ENCODE results near the gene UIMC1. TPM values are rescaled to one million over a fixed set of nuclear protein-coding genes. Genes with fewer than 3 reads are reported as not detected.

Gene UIMC1
- total and polyA plus RNA-seq, 2 of the 4 experiments (the other 2 are of a cell fraction): 19.5 to 27.6 TPM

GRCh38 chr5:176906126-176906525 is 100.5 kb downstream of the UIMC1 start:
- CTCF ChIA-PET: no interaction called here
- no peak for DNase-seq
- H2AK5ac ChIP-seq (ENCODE audit: low read depth, low read length): no peak overlapping the region

More at GRCh38 chr5:176906126-176906525, 100.5 kb downstream of the UIMC1 start:
- Histone ChIP-seq H3K4ac (ENCODE audit: low read depth, low read length) (no peak overlapping the region), H2BK5ac (ENCODE audit: low read depth, low read length, poor library complexity, severe bottlenecking) (no peak overlapping the region), H3K9me3 (ENCODE audit: control insufficient read depth, insufficient read depth, low read length) (no peaks in the 10 kb centered on the region), H4K91ac (ENCODE audit: insufficient read depth, low read depth, low read length) (no peak overlapping the region), H3K14ac (replicated peaks; ENCODE audit: low read depth, low read length) (no peak overlapping the region), H4K20me1 (ENCODE audit: insufficient read depth, low read length) (no peaks in the 10 kb centered on the region), H3K18ac (ENCODE audit: low read depth, low read length) (no peak overlapping the region), H3K36me3 (ENCODE audit: control insufficient read depth, insufficient read depth, low read length) (peaks cover 35% of the 10 kb centered on the region), H2AK9ac (replicated peaks; ENCODE audit: low read depth, low read length, poor library complexity) (no peak overlapping the region), H3K79me1 (ENCODE audit: low read depth in 1 of 2, low read length in 2 of 2) (peaks cover 0 to 4% of the 10 kb centered on the region in 2 experiments; a peak in 1 of 4 replicates), H3K4me2 (ENCODE audit: low read depth, low read length) (no peak overlapping the region), H2BK15ac (ENCODE audit: low read depth, low read length) (no peak overlapping the region), H3K9ac (ENCODE audit: low read depth, low read length) (no peak overlapping the region), H4K8ac (ENCODE audit: low read depth in 2 of 2, low read length in 2 of 2) (no peak overlapping the region), H3K27ac (ENCODE audit: insufficient read depth, low read length) (no peak overlapping the region), H4K5ac (ENCODE audit: low read depth, low read length) (no peak overlapping the region), H3K56ac (ENCODE audit: extremely low read depth, insufficient read depth, low read length) (no peak overlapping the region), H2BK120ac (ENCODE audit: low read depth, low read length) (no peak overlapping the region), H2BK20ac (ENCODE audit: low read depth, low read length) (no peak overlapping the region), H2AFZ (replicated peaks; ENCODE audit: low read length, poor library complexity) (no peak overlapping the region), H3K9me1 (ENCODE audit: insufficient read depth, low read length) (peaks cover 5% of the 10 kb centered on the region; the same call in 1 of the 2 replicates), H3K4me1 (ENCODE audit: control insufficient read depth, insufficient read depth, low read length) (no peaks in the 10 kb centered on the region), H3K27me3 (ENCODE audit: control insufficient read depth, insufficient read depth, low read length) (no peaks in the 10 kb centered on the region), H3K23ac (ENCODE audit: low read depth, low read length) (no peak overlapping the region), H3K4me3 (ENCODE audit: insufficient read depth, low read depth, low read length) (no peak overlapping the region)
- TF ChIP-seq MAFK (IDR thresholded peaks at IDR 0.05; ENCODE audit: low read depth, low read length) (no peak), MXI1 (IDR thresholded peaks at IDR 0.05; ENCODE audit: borderline replicate concordance, low read depth, low read length) (no peak), CHD1 (IDR thresholded peaks at IDR 0.05; ENCODE audit: low read depth, low read length) (no peak)
- WGBS, 2 experiments (ENCODE audit: extremely low coverage in 2 of 2, insufficient read length in 1 of 2): no CpG with 5 or more reads among the region's 1 CpG
- intact Hi-C loops (cut with micrococcal nuclease): no loop called here
- ATAC-seq (ENCODE audit: low read depth): no peak
- dilution Hi-C loops (cut with HindIII; ENCODE audit: low sequenced_read_pairs, unreplicated experiment): no loop called here
- BruUV-seq (replicated peaks): no TSS peak
- POLR2A ChIA-PET (ENCODE audit: unreplicated experiment): no interaction called here
- in situ Hi-C loops (cut with MboI; ENCODE audit: low sequenced_read_pairs): no loop called here

Data from IMR-90 (cell line).